RCC 7860 (cell line): ENCODE data around the gene KANSL3.

Source experiments
- DNase-seq: peaks from one replicate; pipeline ENCODE4 v3.0.0-alpha.2; 2015; ENCODE audit warnings: low spot score
- FAIRE-seq: peaks from 2 replicates; lab custom pipeline; 2012; peaks lifted over from hg19 to GRCh38; lab: Jason Lieb, UNC

KANSL3 gene

DNA sequence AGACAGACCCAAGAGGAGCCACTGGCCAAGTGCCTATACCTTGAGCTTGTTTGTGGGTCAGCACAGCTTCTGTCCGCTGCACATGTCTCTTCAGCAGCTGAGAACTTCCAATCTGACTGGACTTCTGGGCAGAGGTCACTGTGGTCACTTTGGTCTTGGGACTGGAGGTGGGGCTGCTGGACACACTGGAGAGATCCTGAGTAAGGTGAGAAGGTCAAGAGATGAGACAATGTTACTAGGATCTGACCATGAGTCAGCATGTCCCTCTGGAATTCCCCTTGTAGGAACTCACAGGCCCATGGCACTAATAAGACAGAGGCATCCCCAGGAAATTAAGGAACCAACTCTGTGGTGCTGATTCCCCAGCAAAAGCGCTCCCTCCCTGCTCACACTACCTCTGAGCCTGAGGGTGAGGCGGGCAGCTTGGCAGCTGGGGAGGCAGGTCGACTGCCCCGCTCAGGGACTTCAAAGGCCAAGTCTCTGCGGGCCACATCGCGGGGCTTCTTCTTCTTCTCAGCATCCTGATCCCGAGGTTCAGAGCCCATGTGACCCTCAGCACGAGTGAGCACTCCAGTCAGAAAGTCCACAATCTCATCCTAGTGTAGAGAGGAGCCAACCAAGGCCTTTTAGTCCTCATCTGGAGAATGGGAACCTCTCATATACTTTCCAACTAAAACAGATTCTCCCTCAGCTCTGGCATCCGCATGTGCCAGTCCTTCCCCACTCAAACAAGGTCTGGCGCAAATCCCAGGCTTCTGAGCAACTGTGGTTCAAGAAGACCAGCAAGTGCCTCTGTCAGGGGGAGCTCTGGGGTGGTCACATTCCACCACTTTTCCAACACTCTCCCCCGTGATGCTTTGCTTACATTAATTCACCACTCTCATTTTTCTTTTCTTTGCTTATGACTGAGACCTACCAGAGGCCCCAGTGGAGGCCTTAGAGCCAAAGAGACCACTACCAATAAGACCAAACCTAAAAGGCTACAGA lies 29.4 kb downstream of the KANSL3 start:
- FAIRE-seq (peak; percentile 97), DNase-seq (peak; percentile 97)

DNA sequence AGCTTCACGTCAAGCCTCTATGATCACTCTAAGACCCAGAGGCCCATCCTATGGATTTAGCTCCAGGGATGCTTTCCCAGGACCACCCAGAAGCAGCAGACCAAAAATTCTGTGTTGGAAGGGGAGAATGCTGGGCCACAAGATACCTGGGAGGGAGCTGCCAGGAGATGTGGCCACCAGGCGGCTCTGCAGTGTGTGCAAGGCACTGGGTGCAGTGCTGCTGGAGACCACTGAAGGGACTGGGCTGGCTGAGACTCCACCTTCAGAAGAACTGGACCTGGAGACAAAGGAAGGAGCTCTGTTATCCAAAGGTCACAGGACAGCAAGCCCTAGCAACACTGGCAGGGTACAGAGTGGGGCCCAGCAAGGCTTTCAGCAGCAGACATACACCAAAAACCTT lies 34.0 kb downstream of the KANSL3 start:
- DNase-seq (no peak), FAIRE-seq (no peak)

DNA sequence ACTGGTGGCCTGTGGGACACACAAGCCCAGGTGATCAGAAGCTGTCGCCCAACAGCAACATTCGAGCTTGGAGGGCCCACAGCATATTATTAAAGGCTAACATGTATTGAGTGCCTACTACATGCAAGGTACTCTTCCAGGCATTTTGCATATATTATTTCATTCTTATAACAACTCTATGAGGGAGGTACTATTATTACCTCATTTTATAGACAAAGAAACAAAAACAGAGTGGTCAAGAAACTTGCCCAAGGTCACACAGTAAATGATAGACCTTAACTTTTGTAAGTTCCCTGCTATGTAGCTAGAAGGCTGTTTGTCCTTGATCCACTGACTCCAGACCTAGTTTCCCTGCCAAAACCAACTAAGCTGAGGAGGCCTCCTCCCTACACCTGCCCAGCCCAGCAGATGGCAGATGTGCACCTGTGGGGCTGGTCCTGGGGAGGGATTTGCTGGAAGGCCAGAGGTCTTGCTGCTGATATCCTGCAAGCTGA lies 35.7 kb downstream of the KANSL3 start:
- FAIRE-seq (no peak), DNase-seq (no peak)

DNA sequence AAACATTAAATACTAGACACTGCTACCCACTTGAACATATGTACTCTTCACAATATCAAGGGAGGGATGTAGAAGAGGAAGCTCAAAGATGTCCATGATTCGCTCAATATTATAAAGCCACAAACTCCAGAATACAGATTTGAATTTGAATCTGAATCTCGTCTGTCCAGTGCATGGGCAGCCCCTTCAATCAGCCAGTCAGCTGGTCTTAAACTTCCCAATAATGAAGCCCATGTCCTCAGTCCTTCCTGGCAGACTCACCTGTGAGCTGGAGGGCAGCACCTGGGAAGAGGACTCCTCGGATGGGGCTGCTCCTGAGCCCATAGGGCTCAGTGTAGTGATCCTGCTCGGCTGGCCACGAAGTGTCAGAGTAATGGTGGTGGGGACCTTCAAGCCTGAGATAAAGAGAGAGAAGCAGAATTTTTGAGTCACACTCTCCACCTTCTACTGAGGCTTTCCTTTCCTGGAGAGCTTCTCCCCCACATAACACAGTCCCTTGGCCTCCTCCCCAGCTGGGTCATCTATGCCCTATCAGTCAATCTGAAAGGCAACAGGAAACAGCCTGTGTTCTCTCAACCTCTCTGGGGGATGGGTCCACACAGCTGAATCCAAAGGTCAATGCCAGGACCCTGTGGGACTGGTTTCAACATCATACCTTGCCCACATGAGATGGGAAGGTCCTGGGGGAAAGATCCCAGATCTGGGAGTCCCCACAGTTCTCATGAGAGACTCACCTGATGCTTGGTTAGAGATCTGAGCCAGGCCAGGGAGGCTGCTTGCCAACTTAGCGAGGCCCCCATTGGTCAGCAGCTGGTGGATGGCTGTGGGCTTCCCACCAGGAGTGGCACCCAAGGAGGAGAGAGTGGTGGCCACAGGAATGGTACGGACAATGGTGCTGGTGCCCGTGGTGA lies 36.5 kb downstream of the KANSL3 start:
- FAIRE-seq (no peak), DNase-seq (no peak)

DNA sequence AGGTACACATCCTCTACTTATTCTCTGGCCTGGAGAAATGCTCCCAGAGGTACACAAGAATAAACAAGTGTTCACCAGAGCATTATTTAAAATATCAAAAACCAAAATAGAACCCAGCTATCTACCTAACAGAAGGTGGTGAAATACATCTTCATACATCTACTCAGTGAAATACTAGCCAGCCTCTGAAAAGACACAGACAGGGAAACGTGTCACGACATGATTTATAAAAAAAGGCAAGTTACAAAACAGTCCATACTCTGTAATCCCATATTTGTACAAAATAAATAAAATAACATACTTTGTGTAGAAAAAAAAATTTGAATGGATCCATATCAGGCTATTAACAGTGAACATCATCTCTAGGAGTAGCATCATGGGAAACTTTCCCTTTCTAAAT lies 38.2 kb downstream of the KANSL3 start:
- FAIRE-seq (no peak), DNase-seq (no peak)

DNA sequence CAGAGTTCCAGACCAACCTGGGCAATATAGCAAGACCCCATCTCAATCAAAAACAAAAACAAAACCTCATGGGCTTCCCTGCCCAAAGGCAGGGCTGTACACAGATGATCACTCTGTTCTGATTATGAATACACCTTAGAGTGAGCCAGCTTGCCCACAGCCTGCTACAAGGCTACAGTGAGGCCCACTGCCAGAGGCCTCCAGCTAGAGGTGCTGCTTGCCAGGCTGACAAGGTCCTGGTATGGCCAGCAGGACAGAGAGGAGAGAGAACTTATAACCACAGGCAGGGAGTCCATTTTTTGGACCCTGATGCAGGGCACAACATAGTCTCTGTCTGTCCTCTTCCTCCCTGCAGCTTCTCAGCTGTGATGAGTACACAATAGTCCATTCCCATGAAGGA lies 41.5 kb downstream of the KANSL3 start:
- no peak for DNase-seq
- no peak for FAIRE-seq

DNA sequence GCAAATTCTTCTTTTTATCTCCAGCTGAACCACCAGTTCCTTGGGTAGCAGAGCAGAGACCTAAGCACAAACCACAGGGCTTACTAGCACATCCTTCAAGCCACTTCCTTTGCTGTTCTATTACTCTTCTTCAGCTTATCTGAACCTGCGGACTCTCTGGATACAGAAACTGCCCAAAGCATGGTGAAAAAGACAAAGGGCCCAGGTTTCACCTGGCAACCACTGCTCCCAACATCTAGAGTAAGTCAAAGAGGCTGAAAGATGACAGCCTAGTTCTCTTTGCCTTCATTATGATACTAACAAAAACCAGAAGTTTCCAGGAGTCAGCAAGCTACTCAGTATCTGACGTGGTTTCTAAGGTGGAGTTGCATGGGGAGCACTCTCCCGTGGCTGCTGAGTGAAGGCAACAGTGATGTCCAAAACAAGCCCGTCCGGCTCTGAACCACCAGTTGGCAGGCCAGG lies 43.4 kb downstream of the KANSL3 start:
- DNase-seq = no peak
- FAIRE-seq = no peak

DNA sequence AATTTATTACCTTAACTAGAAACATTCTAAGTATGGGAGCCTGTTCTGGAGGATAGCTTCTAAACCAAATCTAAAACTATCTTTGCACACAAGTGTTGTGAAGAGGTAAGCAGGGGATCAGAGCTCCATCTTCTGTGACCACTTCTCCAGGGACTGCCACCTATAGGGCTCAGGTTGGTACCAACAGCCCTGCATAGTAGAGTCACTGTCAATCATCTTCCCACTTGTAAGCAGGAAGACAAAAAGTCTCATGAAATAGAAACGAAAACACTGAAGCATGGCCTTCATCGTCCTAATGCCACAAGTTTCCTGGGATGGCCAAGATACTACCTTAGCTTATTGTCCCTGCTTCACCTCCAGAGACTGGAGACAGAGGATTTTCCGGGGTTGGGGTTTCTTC lies 43.8 kb downstream of the KANSL3 start:
- DNase-seq = no peak
- no peak for FAIRE-seq

DNA sequence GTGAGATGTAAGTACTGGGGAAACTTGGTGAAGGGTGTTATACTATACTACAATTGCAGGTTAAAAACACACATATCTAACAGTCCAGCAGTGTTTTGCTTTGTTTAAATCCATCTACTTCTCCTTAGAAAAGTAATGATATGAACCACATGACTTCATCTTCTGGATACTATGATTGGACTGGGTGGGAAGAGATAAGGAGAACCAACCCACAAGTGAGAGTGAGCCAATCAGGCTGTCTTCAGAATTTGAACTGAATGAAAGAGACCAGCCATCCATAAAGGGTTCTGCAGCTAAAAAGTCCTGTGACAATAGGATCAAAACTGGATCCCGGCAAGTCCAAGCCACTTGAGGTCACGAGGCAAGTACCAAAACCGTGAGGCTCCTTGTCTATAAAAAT lies 46.6 kb downstream of the KANSL3 start:
- no peak for FAIRE-seq

DNA sequence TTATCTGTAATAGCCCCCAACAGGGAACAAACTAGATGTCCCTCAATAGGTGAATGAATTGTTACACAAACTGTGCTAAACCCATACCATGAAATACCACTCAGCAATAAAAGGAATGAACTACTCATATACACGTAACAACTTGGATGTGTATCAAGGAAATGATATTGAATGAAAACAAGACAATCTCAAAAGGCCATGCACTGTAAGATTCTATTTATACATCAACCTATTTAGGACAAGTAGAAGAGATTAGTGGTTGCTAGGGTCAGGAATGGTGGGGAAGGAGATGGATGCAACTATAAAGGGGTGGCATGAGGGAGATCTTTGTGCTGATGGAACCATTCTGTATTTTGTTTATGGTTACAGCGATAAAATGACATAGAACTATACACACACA lies 47.1 kb downstream of the KANSL3 start:
- DNase-seq (no peak), FAIRE-seq (no peak)

More for the DNA sequence above, 46.6 kb downstream of the KANSL3 start:
- no peak for DNase-seq

DNA sequence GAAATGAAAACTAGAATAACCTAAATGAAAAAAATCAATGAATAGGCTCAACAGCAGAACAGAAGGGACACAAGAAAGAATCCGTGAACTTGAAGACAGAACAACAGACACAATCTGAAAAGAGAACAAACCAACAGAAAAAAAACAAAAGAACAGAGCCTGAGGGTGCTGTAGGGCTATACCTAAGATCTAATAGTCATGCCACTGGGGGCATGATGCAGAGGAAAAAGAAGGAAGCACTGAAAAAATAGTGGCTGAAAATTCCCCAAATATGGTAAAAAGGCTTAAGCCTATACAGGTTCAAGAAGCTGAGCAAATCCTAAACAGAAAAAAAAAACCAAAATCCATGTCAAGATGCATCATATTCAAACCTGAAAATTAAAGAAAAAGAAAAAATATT lies 50.3 kb downstream of the KANSL3 start:
- no peak for DNase-seq
- no peak for FAIRE-seq

DNA sequence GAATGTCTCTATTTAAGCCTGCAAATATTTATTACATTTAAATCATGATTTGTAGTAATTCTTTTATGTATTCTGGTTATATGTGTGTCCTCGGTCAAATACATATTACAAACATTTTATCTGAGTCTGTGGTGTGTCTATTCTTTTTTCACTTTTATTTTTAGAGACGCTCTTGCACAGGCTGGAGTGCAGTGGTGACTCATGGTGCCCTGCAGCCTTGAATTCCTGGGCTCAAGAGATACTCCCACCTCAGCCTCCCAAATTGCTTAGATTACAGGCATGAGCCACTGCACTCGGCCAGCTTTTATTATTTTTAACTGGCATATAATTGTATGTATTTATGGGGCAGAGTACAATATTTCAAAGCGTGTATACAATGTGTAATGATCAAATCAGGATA lies 54.1 kb downstream of the KANSL3 start:
- no peak for DNase-seq
- no peak for FAIRE-seq

DNA sequence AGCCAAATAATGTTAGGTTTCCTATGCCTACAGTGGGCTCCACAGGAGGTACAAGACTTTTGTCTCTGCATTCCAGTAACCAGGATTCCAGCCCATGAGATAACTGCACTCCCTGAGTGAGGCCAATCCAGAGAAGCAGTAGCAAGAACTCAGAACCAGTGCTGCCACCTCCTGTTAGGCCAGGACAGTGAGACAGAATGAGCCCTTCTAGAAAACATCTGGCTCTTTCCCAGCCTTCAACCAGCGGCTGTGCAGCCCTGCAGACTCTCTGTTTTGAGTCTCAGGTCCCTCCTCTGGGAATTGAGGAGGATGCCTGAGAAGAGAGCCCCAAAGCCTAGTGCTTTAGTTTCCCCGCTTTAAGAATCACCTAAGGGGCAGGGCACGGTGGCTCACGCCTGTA lies 57.3 kb downstream of the KANSL3 start:
- FAIRE-seq (no peak), DNase-seq (peak; percentile 50)

DNA sequence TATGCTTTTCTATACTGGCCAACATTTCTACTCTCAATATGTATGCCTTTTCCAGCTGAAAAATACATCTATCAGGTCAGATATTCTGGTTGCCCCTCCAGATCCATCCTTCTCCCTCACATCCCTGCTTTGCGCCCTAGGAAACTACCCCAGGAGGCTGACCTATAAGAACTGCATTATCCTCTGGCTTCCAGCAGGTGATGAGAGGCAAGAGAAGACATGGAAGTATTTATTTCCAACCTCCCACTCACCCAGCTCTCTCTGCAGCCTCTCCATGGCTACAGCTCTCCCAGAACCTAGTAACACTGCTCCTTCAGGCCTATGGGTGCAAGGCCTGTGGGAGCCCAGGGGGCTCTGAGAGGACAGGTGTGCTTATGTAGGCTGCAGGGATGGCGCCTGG lies 58.7 kb downstream of the KANSL3 start:
- FAIRE-seq = no peak
- no peak for DNase-seq

DNA sequence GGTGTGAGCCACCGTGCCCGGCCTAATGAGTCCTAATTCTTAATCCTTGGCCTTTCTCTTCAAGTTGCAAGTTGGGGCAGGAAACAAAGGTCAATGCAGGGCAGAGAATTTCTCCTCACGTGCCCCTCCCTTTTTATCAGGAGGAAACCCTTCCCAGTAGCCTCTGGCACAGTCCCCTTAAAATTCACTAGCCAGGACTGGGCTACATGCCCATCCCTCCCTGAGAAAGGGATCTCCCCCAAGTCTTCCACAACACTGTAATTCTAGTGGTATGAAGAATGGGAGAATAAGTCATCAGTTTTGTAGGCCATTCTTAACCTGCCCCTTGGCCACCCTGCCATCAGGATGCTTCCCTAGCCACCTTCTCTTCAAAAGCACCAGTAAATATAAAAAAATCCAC lies 59.4 kb downstream of the KANSL3 start:
- no peak for DNase-seq

DNA sequence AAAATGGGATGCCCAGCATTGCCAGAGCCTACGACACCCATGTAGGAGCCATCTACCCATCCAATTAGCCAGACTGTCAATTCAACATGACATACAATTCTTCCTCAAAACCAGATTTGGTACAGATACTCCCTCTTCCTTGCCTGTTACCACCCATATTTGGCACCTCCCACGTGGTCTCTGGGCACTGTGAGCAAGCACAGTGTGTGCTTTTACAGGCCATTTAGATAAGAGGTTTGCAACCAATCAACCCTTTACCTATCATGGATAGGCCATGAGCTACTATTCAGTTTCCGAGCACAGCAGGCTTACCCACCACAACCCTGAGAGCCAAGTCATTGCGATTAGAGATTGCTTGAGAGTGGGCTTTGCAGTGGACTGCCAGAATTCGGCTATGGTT lies 60.6 kb downstream of the KANSL3 start:
- FAIRE-seq (no peak), DNase-seq (no peak)

More for the DNA sequence above, 59.4 kb downstream of the KANSL3 start:
- no peak for FAIRE-seq

DNA sequence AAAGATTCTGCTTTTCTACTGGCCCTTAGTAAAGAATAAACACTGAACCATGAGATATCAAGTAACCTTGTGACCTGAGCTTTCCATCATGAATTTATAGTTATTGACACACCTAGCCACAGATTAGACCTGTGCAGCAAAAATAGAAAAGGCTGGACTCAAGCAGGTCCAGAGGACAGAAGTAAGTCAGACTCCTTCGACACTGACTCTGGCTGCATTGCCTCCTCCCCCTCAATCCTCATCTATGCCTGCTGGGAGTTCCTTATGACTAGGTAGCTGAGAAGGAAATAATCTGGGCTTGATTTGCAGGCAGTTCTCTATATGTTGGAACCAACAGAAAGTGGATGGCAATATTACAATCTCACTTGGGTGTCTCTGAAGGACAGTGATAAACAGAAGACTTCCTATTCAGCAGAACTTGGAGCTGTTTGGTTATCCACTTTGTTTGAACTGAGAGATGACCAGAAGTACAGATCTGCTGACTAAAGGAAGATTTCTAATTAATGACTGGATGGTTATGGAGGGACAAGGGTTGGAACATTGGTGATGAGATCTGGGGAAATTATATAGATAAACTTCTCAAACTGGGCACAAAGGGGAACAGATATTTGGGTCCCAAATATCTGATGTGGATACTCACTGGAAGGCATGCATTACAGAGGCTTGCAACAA lies 62.2 kb downstream of the KANSL3 start:
- DNase-seq (no peak), FAIRE-seq (no peak)

DNA sequence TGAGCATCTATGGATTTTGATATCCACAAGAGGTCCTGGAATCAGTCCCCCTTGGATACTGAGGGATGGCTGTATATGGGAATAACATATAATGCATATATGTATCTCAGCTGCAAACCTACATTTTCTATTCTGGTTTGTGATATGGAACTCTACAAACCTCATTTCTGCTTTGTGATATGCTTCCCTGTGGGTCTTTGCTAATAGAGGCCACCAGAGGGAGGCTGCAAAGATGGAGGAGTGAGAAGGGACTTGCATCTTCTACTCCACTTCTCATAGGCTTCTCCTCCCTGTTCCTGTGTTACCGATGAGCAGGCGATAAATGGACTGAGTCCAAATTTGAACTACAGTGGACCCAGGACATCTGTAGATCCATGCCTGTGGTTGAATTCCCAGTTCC lies 63.7 kb downstream of the KANSL3 start:
- DNase-seq (no peak), FAIRE-seq (no peak)

DNA sequence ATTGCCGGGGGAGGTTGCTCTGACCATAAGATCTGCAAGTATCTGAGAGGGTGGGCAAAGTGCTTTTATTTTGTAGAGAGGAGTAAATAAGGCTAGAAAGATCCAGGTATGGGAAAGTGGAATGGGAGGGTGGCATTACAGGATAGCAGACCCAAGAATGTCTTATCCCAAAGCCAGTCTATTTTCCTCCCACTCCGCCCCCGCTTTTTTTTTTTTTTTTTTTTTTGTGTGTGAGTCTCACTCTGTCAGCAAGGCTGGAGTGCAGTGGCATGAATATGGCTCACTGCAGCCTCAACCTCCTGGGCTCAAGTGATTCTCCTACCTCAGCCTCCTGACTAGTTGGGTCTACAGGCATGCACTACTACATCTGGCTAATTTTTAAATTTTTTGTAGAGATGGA lies 70.0 kb downstream of the KANSL3 start:
- no peak for FAIRE-seq
- no peak for DNase-seq

DNA sequence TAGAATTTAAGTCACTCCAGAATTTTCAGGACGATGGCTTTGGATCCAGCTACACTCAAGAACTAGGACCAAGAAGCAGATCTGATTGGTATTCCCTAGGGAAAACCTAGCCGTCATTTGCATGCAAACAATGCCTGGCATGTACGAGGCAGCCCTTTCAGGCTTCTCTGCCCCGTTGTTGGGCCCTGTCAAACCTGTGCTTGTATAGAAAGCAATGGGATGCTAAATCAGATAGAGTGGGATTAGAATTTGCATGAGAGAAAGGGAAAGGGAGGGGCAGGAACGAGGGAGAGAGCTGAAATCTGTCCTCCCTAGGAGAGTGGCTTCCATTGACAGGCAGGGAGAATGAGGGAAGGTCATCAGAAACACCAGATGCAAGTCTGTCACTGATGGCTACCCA lies 73.0 kb downstream of the KANSL3 start:
- DNase-seq = no peak
- FAIRE-seq = no peak

DNA sequence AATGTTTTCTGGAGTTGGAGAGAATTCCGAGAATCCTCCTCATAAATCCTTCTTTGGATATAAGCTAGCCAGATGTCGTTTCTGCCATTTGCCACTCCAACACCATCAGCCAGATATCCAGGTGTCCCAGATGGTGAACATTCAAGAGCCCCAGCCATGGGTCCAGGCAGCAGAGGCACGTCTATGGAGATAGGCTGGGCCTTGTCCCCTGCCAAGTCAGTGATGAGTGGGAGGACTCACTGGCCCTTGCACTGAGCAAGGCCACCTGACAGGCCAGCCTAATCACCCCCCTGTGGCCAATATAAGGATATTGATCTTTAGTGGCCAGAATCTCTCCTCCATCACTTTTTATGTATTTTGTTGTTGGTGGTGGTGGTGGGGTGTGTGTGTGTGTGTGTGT lies 73.5 kb downstream of the KANSL3 start:
- FAIRE-seq (no peak), DNase-seq (no peak)
